Tongue (tissue), 1 donor: ENCODE measurements around the gene ATXN3L. TPM values are rescaled to one million over a fixed set of nuclear protein-coding genes. Genes with fewer than 3 reads are reported as not detected.

Experiments
- total RNA-seq: library from RNA; depleted of rRNA; stranded (reverse); fragments of >200 nt; gene quantifications from one replicate; pipeline ENCODE4 v1.2.3, GENCODE V29; 2014

ATXN3L gene
- total RNA-seq, 1 donor from 2014 or later = not detected

Other genes with a start within 250 kb of the ATXN3L start
- gene EGFL6, start 249.5 kb upstream of the ATXN3L start, total RNA-seq = 12.5 TPM